Measurements from ENCODE around the gene ELP1. TPM values are rescaled to one million over a fixed set of nuclear protein-coding genes. Genes with fewer than 3 reads are reported as not detected.
"Not testable (repeated sequence)": the region's sequence is repeated elsewhere in the genome, so short reads cannot be mapped to it uniquely, and the experiment has no call there.

Gene ELP1
- polyA plus RNA-seq, 3 donors = 7.2 to 15.7 (median 15.6) TPM

DNA sequence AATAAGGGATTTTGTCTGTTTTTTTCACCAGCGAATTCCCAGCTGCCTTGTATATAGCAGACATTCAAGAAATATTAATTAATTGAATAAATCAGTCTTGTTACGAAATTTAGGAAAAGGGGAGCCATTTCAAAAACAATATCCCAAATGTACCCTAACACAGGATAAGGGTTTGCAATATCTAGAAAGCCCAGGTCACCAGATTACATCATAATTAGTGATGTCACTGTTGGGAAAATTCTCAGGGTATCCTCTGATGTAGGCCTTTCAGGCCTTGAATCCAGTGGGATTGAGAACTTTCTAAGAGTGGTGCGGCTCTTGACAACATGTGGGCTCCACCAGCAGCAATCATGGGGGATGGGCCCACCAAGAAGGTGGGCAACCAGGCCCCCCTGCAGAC is 71.9 kb downstream of the ELP1 start, which contains the start of gene ACTL7A:
ACTL7A (plus strand) TSS at position 270 of the 400 bp plus-strand sequence; CDS start at position 327, 57 bp downstream.
- WGBS, 3 donors = 93 to 97% (median 94%) methylated on average over 3 of the region's 3 CpGs
- H3K27ac ChIP-seq (ENCODE audit: low read depth, low read length) = no peak within 1 kb of the TSS

DNA sequence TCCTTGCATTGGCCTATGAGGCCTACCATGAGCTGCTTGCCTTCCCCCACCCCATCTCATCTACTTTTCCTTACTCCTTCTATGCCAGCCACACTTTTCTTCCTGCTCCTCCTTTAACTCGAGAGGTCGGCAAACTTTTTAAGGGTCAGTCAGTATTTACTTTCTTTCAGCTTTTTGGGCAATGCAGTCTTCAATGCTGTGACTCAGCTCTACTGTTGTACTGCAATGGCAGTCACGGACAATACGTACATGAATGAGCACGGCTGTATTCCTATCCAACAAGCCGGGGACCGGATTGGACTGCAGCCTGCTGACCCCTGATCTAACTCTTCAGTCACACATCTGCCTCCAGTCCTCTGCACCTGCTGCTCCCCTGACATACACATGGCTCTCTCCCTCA is 72.5 kb downstream of the ELP1 start:
- no peak overlapping the region for H3K27ac ChIP-seq (ENCODE audit: low read depth, low read length)
- 68 to 84% (median 70%) methylated on average over 7 of the region's 7 CpGs for whole genome bisulfite sequencing, 3 donors

DNA sequence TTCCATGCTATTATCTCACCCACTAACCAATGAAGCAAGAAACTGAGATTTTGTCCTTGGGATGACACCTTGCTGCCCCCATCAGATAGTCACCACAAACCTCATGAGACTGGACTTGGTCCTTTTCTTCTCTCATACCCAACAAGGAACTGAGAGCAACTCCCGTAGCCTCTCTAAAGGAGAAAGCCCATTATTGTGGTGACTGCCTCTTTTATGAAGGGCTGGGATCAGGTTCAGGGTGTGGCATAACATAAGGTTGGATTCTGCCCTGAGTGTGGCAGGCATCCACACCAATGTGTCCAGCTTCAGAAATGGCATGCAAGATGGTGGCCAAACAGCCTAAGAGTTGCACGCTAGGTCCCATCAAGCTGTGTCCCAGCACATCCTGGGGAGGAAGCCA is 73.2 kb downstream of the ELP1 start:
- 93 to 95% (median 94%) methylated on average over 2 of the region's 2 CpGs for WGBS, 3 donors
- H3K27ac ChIP-seq (ENCODE audit: low read depth, low read length) = no peak overlapping the region

DNA sequence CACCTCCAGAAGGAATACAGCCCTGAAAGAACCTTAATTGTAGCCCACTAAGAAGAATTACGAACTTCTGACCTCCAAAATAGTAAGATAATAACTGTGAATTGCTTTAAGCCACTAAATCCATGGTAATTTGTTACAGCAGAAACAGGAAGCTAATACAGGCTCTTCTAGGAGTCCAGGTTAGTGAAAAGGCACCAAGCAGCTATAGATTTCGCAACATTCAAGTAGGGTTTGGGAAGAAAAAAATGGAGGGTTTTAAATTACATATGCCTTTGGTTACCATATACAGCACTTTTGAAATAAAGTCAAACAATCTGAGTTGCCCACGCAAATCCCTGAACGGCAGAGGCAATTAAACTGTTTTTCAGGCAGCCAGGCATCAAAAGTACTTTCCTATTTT is 73.6 kb downstream of the ELP1 start:
- H3K27ac ChIP-seq (ENCODE audit: low read depth, low read length) = no peak overlapping the region
- WGBS, 3 donors = 79 to 89% (median 86%) methylated on average over 4 of the region's 4 CpGs

DNA sequence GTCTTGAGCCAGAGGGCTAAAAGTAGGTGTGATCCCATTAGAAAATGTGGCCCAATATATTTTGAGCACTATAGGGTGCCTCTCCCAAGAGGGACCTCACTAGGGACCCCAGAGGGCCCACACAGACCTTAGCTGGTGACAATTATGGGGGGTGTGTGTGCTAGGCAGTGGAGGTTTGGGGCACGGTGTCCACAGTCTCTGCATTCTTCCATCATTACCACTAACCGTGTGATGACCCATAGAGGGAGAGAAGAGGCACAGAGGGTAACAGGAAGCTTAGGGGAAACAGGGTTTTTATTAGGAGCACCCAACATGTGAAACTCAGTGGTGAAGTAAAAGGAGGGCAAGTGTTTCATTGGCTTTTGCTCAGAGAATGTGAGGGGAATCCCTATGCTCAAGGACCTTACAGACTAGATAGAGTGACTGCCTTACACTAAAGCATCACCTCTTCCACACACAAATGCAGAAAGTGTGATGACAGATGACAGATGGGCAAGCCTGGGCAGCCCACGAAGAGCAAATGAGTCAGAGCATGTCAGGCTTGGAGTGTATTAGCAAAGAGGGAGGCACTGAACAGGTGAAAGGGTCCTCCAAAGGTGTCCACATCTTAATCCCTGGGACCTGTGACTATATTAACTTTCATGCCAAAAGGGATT is 74.3 kb downstream of the ELP1 start:
- WGBS, 3 donors = 79 to 88% (median 83%) methylated on average over 3 of the region's 3 CpGs
- H3K27ac ChIP-seq (ENCODE audit: low read depth, low read length) = no peak overlapping the region

DNA sequence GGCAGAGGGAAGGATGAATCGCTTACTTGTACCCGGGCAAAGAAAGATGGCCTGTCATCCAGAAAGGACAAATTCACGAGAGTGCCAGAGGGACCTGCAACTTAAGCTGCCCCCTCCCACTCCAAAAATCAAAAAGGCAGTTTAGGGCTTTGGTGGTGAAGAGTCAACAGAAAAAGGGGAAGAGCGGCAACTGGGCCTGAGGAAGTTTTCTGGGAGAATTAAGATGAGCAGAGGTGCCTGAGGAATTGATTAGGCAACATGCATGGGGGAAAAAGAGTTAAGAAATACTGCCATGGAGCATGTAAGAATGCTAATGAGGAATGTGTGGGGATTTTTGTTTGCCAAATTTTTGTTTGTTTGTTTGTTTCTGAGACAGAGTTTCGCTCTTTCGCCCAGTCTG is 76.4 kb downstream of the ELP1 start:
- no peak overlapping the region for H3K27ac ChIP-seq (ENCODE audit: low read depth, low read length)
- 83 to 93% (median 84%) methylated on average over 6 of the region's 6 CpGs for WGBS, 3 donors

DNA sequence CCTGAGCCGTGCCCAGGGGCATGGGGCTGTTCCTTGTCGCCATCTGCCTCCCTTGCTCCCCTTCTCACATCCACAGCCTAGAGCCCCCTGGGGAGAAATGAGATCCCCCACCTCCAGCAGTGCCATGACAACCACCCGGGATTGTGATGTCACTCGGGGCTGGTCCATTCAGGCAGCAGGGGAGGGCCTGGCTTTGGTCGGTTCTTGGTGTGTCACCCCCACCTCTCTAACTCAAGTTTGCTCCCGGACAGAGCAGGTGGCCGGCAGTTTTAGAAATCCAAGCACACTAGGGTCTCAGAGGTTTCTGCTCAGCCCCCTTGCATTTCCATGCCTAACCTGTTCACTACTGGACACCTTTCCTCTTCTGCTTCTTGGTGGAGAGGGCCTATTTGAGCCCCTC is 78.0 kb downstream of the ELP1 start, which contains the start of gene ACTL7B:
ACTL7B (minus strand) TSS at position 99 of the 400 bp plus-strand sequence; CDS start at position 43, 56 bp downstream.
- WGBS, 3 donors = 67 to 90% (median 80%) methylated on average over 7 of the region's 7 CpGs
- no peak within 1 kb of the TSS for H3K27ac ChIP-seq (ENCODE audit: low read depth, low read length)

DNA sequence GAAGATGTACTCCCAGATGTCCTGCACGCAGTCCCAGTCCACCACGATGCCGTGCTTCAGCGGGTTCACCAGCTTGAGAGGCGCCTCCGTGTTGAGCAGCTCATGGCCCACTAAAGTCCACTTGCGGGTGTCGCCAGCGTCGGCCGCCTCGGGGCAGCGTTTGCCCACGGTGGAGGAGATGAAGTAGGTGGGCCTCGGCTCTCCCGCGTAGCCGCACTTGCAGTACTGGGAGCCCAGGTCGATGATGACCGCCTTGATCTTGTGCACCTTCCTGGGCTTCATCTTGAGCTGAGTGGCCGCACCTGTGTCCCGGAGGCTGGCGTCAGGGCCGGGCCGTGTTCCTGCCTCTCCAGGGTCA is 78.4 kb downstream of the ELP1 start:
- WGBS, 3 donors = 93 to 96% (median 96%) methylated on average over 24 to 25 of the region's 25 CpGs

DNA sequence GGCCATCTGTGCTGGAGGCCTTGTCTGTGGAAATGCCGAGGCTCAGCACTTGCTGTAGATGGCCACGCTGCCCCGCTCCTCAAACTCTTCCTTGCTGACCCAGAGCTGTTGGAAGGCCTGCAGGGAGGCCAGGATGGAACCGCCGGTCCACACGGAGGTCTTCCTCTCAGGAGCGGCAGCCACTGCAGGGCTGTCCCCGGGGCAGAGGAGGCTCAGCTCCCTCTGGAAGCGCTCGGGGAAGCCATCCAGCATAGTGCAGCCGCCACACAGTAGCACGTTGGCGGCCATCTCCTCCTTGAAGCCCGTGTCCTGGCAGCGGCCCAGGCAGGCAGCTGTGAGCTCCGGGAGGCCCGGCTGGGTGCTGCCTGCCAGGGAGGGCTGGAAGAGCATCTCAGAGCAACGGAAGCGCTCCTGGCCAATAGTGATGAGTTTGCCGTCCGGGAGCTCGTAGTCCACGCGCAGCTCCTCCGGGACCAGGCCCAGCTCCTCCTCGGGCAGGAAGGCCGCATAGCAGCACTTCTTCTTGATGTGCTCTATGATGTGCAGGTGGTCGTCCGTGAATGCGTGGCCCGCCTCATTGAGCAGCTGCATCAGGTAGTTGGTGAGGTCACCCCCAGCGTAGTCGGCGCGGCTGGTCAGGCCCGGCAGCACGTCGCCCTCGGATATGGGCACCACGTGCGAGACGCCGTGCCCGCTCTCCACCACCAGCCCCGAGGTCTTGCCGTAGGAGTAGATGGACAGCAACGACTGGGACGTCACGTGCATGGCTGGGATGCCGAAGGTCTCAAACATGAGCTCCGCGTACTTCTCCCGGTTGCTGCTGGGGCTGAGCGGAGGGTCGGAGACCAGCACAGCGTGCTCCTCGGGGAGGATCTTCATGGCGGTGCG is 79.0 kb downstream of the ELP1 start:
- no peak overlapping the region for H3K27ac ChIP-seq (ENCODE audit: low read depth, low read length)
- WGBS, 3 donors = 90 to 95% (median 90%) methylated on average over 57 to 59 of the region's 59 CpGs

More for the DNA sequence above, 78.4 kb downstream of the ELP1 start:
- H3K27ac ChIP-seq (ENCODE audit: low read depth, low read length) = no peak overlapping the region

DNA sequence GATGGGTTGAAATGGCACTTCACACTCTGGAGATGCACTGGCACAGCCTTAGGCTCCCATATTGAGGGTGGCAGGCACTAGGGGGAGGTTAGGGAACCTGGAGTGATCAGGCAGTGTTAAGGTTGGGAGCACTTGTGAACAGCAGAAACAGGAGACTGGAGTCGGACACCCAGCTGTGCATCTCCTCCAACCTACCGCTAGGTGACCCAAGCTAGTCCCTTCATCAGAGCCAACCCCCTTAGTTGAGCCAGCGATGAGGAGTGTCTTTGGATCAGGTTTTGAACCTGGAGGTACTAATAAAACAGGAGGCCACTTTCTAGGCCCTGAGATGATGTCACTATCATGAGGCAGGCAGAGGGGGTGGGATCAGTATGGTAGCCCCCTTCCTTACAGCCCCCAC is 79.8 kb downstream of the ELP1 start:
- 85 to 97% (median 93%) methylated on average over 3 of the region's 3 CpGs for WGBS, 3 donors
- H3K27ac ChIP-seq (ENCODE audit: low read depth, low read length) = no peak overlapping the region

DNA sequence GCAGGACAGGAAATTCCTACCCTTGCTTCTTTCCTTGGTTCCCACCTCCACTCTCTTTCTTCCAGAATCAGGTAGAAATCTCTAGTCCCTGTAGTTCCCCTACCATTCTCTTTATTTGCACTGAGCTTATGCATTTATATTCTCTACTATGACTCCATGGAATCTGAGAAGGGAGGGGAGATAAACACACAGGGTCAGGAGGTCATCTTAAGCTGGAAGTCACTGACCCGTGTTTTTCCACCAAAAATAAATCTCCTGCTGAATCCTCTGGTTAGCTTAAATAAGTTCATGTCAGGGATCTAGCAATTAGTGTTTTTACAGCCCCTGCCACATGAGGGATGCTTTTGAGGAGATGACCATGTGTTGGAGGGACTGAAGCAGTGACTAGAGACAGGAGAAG is 81.8 kb downstream of the ELP1 start:
- no peak overlapping the region for H3K27ac ChIP-seq (ENCODE audit: low read depth, low read length)
- WGBS, 3 donors = 17 to 31% (median 31%) methylated on average over 1 of the region's 1 CpG

DNA sequence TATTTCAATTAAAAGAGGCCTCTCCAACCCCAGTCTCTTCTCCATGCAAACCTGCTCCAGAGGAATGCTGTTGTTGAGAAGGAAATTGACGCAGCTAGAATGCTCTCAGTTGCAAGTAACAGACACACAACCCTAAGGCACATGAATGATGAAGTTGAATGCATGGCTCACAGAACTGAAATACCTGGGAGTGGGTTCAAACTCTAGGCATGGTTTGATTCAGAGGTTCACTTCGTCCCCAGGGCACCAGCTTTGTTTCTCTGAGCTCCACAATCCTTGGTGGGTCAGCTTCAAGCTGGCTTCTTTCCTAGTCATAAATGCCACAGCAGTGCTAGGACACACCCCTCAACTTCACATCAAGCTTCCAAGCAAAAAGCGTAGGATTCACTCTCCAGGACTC is 82.8 kb downstream of the ELP1 start:
- no peak overlapping the region for H3K27ac ChIP-seq (ENCODE audit: low read depth, low read length)
- 78 to 90% (median 89%) methylated on average over 3 of the region's 3 CpGs for WGBS, 3 donors

DNA sequence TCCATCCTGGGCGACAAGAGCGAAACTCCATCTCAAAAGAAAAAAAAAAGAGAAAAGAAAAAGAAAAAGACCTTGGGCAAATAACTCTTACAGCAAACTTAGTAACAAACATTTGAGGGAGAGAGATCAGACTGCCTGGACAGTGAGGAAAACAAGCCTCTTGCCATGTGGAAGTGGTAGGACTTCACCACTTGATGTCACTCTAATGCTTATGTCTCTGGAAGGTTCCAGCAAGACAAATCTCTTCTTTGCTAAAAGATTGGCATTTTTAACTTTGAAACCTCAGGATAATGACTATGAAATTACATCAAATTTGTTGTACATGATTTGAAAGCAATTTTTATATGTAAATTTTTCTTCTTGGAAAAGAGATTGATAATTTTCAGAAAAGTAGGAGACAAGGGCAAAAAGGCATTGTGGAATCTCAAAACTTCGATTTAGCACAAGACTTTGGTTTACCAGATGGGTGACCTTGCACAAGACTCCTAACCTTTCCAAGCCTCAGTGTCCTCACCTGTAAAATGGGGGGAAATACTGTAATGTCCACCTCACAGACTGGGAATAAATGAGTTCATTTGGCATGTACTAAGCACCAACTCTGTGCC is 83.5 kb downstream of the ELP1 start:
- H3K27ac ChIP-seq (ENCODE audit: low read depth, low read length) = no peak overlapping the region
- 87 to 94% (median 91%) methylated on average over 3 of the region's 3 CpGs for WGBS, 3 donors

DNA sequence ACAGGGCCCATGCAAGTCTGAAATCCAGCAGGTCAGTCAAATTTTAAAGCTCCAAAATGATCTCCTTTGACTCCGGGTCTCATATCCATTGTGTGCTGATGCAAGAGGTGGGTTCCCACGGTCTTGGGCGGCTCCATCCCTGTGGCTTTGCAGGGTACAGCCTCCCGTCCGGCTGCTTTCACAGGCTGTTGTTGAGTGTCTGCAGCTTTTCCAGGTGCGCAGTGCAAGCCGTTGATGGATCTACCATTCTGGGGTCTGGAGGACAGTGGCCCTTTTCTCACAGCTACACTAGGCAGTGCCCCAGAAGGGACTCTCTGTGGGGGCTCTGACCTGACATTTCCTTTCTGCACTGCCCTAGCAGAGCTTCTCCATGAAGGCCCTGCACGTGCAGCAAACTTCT is 85.6 kb downstream of the ELP1 start:
- 95 to 97% (median 95%) methylated on average over 8 of the region's 8 CpGs for WGBS, 3 donors
- not testable (repeated sequence) for H3K27ac ChIP-seq (ENCODE audit: low read depth, low read length)

DNA sequence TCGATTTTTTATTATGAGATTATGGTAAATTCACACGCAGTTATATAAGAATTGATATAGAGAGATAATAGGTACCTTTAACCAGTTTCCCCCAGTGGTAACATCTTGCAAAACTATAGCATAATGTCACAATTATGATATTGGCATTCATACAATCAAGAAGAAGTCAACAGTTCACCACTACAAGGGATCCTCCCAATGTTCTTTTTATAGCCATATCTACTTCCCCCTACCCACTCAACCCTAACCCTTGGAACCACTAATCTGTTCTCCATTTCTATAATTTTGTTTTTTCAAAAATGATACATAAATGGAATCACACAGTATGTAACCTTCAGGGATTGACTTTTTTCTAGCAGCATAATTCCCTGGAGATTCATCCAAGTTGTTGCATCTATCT is 88.0 kb downstream of the ELP1 start:
- H3K27ac ChIP-seq (ENCODE audit: low read depth, low read length) = no peak overlapping the region
- 82 to 91% (median 86%) methylated on average over 2 of the region's 2 CpGs for WGBS, 3 donors

DNA sequence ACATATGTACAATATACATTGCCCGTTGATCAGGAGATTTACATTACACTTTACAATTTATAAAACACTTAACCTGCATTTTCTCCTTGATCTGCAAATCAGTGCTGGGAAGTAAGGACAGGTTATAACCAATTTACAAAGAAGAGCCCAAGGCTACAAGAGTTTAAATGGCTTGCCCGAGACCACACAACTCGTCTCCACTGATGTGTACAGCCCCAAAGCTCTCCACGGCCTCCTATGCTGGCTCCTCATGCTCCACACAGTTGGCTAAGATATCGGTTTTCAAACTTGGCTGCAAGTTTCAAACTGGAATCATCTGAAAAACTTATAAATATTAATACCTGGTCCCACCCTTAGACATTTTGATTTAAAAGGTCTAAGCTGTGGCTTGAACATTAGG is 88.4 kb downstream of the ELP1 start:
- WGBS, 3 donors = 74 to 88% (median 80%) methylated on average over 5 of the region's 5 CpGs
- H3K27ac ChIP-seq (ENCODE audit: low read depth, low read length) = no peak overlapping the region

DNA sequence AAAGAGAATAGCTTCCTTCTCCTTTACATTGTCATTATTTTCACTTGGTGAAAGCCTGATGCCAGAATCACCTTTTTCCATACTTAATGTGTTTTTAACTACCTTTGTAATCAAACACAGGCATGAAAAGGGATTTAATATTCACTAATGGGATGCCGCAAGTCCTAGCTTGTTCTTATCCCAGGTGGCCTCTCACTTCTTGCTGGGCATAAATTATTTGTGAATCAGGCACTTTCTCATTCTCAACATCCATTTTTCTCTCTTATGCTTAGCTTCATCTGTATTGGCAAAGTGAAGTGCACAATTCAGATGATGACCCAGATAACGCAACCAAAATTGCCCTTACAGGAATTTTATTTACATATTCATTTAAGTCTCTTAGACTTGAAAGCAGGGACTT is 89.1 kb downstream of the ELP1 start:
- WGBS, 3 donors = 84 to 91% (median 91%) methylated on average over 2 of the region's 2 CpGs
- H3K27ac ChIP-seq (ENCODE audit: low read depth, low read length) = no peak overlapping the region

DNA sequence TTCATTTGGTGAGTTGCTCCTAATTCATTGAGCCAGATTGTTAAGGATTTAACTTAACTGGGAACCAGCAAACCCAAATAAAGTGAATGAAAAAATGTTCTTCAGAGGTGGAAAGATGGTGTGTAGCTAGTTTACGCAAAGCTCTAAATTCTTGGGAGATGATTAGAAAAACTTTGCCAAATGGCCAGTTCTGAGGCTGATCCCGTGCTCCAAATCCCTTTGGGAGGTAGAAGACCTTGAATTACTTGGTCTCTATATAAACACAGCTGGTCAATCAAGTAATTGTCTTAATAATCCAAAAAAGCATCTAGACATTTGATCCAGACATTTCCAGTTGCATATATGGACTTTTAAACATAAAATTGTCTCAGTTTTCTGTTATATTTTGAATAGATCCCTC is 89.5 kb downstream of the ELP1 start:
- no peak overlapping the region for H3K27ac ChIP-seq (ENCODE audit: low read depth, low read length)
- WGBS, 3 donors = 44 to 60% (median 47%) methylated on average over 2 of the region's 2 CpGs

DNA sequence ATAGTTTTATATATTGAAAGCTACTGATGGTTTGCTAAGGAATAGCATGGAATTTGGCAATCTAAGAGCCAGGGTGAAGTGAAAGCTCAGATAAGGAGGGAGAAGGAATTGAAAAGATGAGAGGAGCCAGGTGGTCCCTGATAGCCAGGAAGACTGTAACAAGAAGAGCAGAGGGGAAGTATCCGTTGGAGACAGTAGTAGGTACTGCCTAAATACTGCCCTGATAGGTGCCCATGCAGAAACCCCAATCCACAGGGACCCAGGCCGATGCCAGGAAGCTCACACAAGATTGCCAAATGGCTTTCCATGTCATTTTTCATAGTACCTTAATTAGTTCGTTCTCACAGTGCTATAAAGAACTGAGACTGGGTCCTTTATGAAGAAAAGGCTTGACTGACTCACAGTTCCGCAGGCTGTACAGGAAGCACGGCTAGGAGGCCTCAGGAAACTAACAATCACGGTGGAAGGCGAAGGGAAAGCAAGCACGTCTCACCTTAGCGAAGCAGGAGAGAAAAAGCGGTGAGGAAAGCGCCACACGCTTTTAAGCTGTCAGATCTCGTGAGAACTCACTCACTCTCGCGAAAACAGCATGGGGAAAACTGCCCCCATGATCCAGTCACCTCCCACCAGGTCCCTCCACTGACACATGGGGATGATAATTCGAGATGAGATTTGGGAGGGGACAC is 91.2 kb downstream of the ELP1 start:
- no peak overlapping the region for H3K27ac ChIP-seq (ENCODE audit: low read depth, low read length)
- 40 to 65% (median 51%) methylated on average over 16 of the region's 16 CpGs for WGBS, 3 donors

Data from adipose tissue (tissue), 3 donors.